Activated T-cell treated with anti-CD3 and anti-CD28 coated beads, Interleukin-2, amount 50 U/mL, for 4 hours (primary cell): ENCODE results near the gene DDIT3. TPM values are rescaled to one million over a fixed set of nuclear protein-coding genes. Genes with fewer than 3 reads are reported as not detected.

ENCODE experiments used
- ATAC-seq, 2 donors: fragments of 200-7000 bp; cut with Tn5 transposase; one replicate each; pipeline ENCODE4 v1.10.0; 2021
- DNase-seq: peaks from one replicate; pipeline ENCODE4 v3.0.0-alpha.2; 2020
- H3K27me3 Mint-ChIP-seq: one replicate; pipeline ENCODE4 v1.8.0; 2021; ENCODE audit warnings: low read depth, mixed read lengths
- H3K36me3 Mint-ChIP-seq: one replicate; pipeline ENCODE4 v1.8.0; 2022; ENCODE audit warnings: mixed read lengths; ENCODE audit not compliant: insufficient read depth
- H3K4me1 Mint-ChIP-seq: one replicate; pipeline ENCODE4 v1.8.0; 2021; ENCODE audit warnings: low read depth, mixed read lengths
- H3K4me3 Mint-ChIP-seq: one replicate; pipeline ENCODE4 v1.8.0; 2021; ENCODE audit warnings: mild to moderate bottlenecking, moderate library complexity, mixed read lengths
- H3K9me3 Mint-ChIP-seq: one replicate; pipeline ENCODE4 v1.8.0; 2021; ENCODE audit warnings: mixed read lengths
- total RNA-seq, 3 donors: library from RNA; stranded (reverse); gene quantifications; one replicate each; pipeline ENCODE4 v1.2.1, GENCODE V29; 2021

DDIT3 gene
- total RNA-seq, 3 donors from 2014 or later, result 9.2 to 12.2 (median 10.8) TPM

- Mint-ChIP-seq H3K4me3 (no peak overlapping the region), H3K9me3 (no peaks in the 10 kb centered on the region), H3K36me3 (peaks cover 32% of the 10 kb centered on the region), H3K4me1 (peaks cover 35% of the 10 kb centered on the region), H3K27me3 (no peaks in the 10 kb centered on the region)
- ATAC-seq, result no peak
- DNase-seq, result no peak
Measured at GRCh38 chr12:57470970-57471656, 49.2 kb downstream of the DDIT3 start.

GRCh38 chr12:57470286-57470969 is 49.9 kb downstream of the DDIT3 start:
- no peak for ATAC-seq
- Mint-ChIP-seq H3K36me3 (peaks cover 32% of the 10 kb centered on the region), H3K4me1 (peaks cover 29% of the 10 kb centered on the region)

GRCh38 chr12:57469296-57470164 is 50.8 kb downstream of the DDIT3 start:
- ATAC-seq, result no peak
- Mint-ChIP-seq H3K27me3 (no peaks in the 10 kb centered on the region), H3K9me3 (no peaks in the 10 kb centered on the region), H3K4me3 (no peak overlapping the region), H3K36me3 (peaks cover 30% of the 10 kb centered on the region), H3K4me1 (peaks cover 25% of the 10 kb centered on the region)
- no peak for DNase-seq

More at GRCh38 chr12:57470286-57470969, 49.9 kb downstream of the DDIT3 start:
- Mint-ChIP-seq H3K9me3 (no peaks in the 10 kb centered on the region), H3K4me3 (no peak overlapping the region), H3K27me3 (no peaks in the 10 kb centered on the region)
- no peak for DNase-seq

- H3K9me3 Mint-ChIP-seq, result no peaks in the 10 kb centered on the region
- no peak overlapping the region for H3K4me3 Mint-ChIP-seq
- ATAC-seq, result no peak
Measured at GRCh38 chr12:57467915-57468314, 52.4 kb downstream of the DDIT3 start.

GRCh38 chr12:57467212-57467874 is 53.0 kb downstream of the DDIT3 start:
- ATAC-seq, result no peak
- peaks cover 25% of the 10 kb centered on the region for H3K4me1 Mint-ChIP-seq
- no peak for DNase-seq
- no peaks in the 10 kb centered on the region for H3K27me3 Mint-ChIP-seq
- H3K9me3 Mint-ChIP-seq, result no peaks in the 10 kb centered on the region
- peaks cover 18% of the 10 kb centered on the region for H3K36me3 Mint-ChIP-seq
- H3K4me3 Mint-ChIP-seq, result no peak overlapping the region

More at GRCh38 chr12:57467915-57468314, 52.4 kb downstream of the DDIT3 start:
- DNase-seq, result no peak
- Mint-ChIP-seq H3K4me1 (peaks cover 24% of the 10 kb centered on the region), H3K27me3 (no peaks in the 10 kb centered on the region), H3K36me3 (peaks cover 18% of the 10 kb centered on the region)

Other genes starting within 250 kb of the DDIT3 start
- 10 to 100 TPM; 21.9 to 25.2 (median 22.3) TPM for gene R3HDM2, start 89.5 kb downstream of the DDIT3 start, total RNA-seq
- gene INHBC, start 85.7 kb downstream of the DDIT3 start, total RNA-seq, result under 1 TPM in 2 of 3 donors, not detected in 1; 0.14 to 0.15 TPM
- under 1 TPM in 2 of 3 donors, not detected in 1; 0.24 to 0.27 TPM for gene INHBE, start 65.2 kb downstream of the DDIT3 start, total RNA-seq
- 1 to 10 TPM in 1 of 3 donors, under 1 TPM in 2; 0.46 to 1.7 (median 0.65) TPM for gene GLI1, start 60.7 kb downstream of the DDIT3 start, total RNA-seq
- gene ARHGAP9, start 40.6 kb downstream of the DDIT3 start, total RNA-seq, result 10 to 100 TPM; 54.5 to 64.6 (median 57.7) TPM
- gene MARS1, start 32.4 kb downstream of the DDIT3 start, total RNA-seq, result 100 to 1,000 TPM; 505 to 565 (median 534) TPM
- gene MBD6, start 2.3 kb upstream of the DDIT3 start, total RNA-seq, result 10 to 100 TPM; 56.3 to 59.4 (median 57.5) TPM
- gene DCTN2, start 26.7 kb upstream of the DDIT3 start, total RNA-seq, result 10 to 100 TPM; 72.3 to 84.3 (median 74.6) TPM
- gene KIF5A, start 29.5 kb upstream of the DDIT3 start, total RNA-seq, result under 1 TPM; 0.56 to 0.98 (median 0.68) TPM
- gene PIP4K2C, start 70.7 kb upstream of the DDIT3 start, total RNA-seq, result 10 to 100 TPM; 28.6 to 32.0 (median 29.1) TPM
- gene DTX3, start 84.3 kb upstream of the DDIT3 start, total RNA-seq, result 10 to 100 TPM; 15.9 to 18.6 (median 17.0) TPM
- 1 to 10 TPM in 1 of 3 donors, under 1 TPM in 2; 0.56 to 1.6 (median 0.65) TPM for gene ARHGEF25, start 90.9 kb upstream of the DDIT3 start, total RNA-seq
- gene B4GALNT1, start 112.7 kb upstream of the DDIT3 start, total RNA-seq, result 1 to 10 TPM; 3.2 to 4.6 (median 3.6) TPM
- gene OS9, start 173.6 kb upstream of the DDIT3 start, total RNA-seq, result 100 to 1,000 TPM in 2 of 3 donors, 10 to 100 TPM in 1; 86.4 to 108 (median 101) TPM
- gene AGAP2, start 218.2 kb upstream of the DDIT3 start, total RNA-seq, result 10 to 100 TPM; 24.4 to 28.1 (median 25.8) TPM
- 10 to 100 TPM; 11.5 to 14.9 (median 14.0) TPM for gene TSPAN31, start 224.5 kb upstream of the DDIT3 start, total RNA-seq
- 100 to 1,000 TPM; 347 to 382 (median 378) TPM for gene CDK4, start 231.8 kb upstream of the DDIT3 start, total RNA-seq
- 10 to 100 TPM; 15.7 to 17.6 (median 17.3) TPM for gene MARCHF9, start 234.6 kb upstream of the DDIT3 start, total RNA-seq
- 10 to 100 TPM; 18.4 to 19.6 (median 19.5) TPM for gene CYP27B1, start 246.6 kb upstream of the DDIT3 start, total RNA-seq